K562 (cell line): Measurements from ENCODE around the gene GRB10. TPM values are rescaled to one million over a fixed set of nuclear protein-coding genes. Genes with fewer than 3 reads are reported as not detected.

Experiments used
- ATAC-seq: fragments of 200-7000 bp; cut with Tn5 transposase; 3 replicates; pipeline ENCODE4 v1.9.1; 2020; ENCODE audit warnings: moderate library complexity
- BruUV-seq: library from RNA; stranded (reverse); fragments of 400-500 nt; replicated peaks from 2 replicates; lab custom pipeline; 2021; lab: Mats Ljungman, UMichigan
- CTCF ChIA-PET: fragments of 300-600 bp; formaldehyde crosslinking; extraction: SDS; loops from one replicate; lab custom pipeline; 2021; ENCODE audit warnings: low intra/inter-chr PET ratio; lab: Yijun Ruan, JAX
- POLR2A ChIA-PET: fragments of 300-600, 350-650 bp; sonication (Branson Sonifier 250); formaldehyde crosslinking; extraction: SDS; loops from one replicate; lab custom pipeline; 2021; ENCODE audit warnings: antibody characterized with exemption, inconsistent platforms; lab: Yijun Ruan, JAX
- DNase-seq, 4 experiments: peaks; one replicate each; pipeline versions ENCODE4 v3.0.0 to v3.0.0-alpha.2; 2011 to 2018; ENCODE audit warnings: low spot score in 3 of 4, mixed read lengths in 3 of 4; ENCODE audit errors: extremely low read depth in 1 of 4
- FAIRE-seq: peaks from 2 replicates; lab custom pipeline; 2011; peaks lifted over from hg19 to GRCh38; lab: Jason Lieb, UNC
- H2AFZ ChIP-seq: 2 replicates; pipeline ENCODE4 v1.6.0; 2011; ENCODE audit warnings: low read depth, low read length, control low read depth, inconsistent platforms
- H3K27ac ChIP-seq: fragments of 200-600 bp; 3 replicates; pipeline ENCODE4 v1.8.0; 2011; ENCODE audit warnings: low read depth, mild to moderate bottlenecking, control low read depth, inconsistent platforms, low read length, moderate library complexity, mixed read lengths; ENCODE audit errors: extremely low read depth
- H3K27me3 ChIP-seq, 2 experiments: fragments of 300-600 bp in 1 of 2; 2 replicates in 1 of 2; 3 replicates in 1 of 2; pipeline versions ENCODE4 v1.6.0 to v1.8.0; 2011; ENCODE audit warnings: inconsistent platforms in 2 of 2, low read length in 2 of 2, mild to moderate bottlenecking in 1 of 2, mixed read lengths in 1 of 2, moderate library complexity in 1 of 2; ENCODE audit not compliant: control insufficient read depth in 2 of 2, insufficient read depth in 2 of 2
- H3K36me3 ChIP-seq: fragments of 300-600 bp; 3 replicates; pipeline ENCODE4 v1.8.0; 2011; ENCODE audit warnings: mild to moderate bottlenecking, low read length, inconsistent platforms; ENCODE audit not compliant: control insufficient read depth, insufficient read depth
- H3K4me1 ChIP-seq, 2 experiments: fragments of 200-600 bp in 1 of 2; replicated peaks in 1 of 2; 2 replicates in 1 of 2; 3 replicates in 1 of 2; pipeline versions ENCODE4 v1.5.1 to v1.8.0; 2011; ENCODE audit warnings: inconsistent platforms in 2 of 2, low read length in 2 of 2, mild to moderate bottlenecking in 1 of 2, mixed read lengths in 1 of 2, moderate library complexity in 1 of 2; ENCODE audit not compliant: control insufficient read depth in 2 of 2, insufficient read depth in 2 of 2
- H3K4me2 ChIP-seq: 2 replicates; pipeline ENCODE4 v1.6.1; 2011; ENCODE audit warnings: low read length, control low read depth, inconsistent platforms, mixed read lengths; ENCODE audit not compliant: insufficient read depth
- H3K4me3 ChIP-seq: fragments of 200-600 bp; sonication (generic), shearing (Covaris generic); 2 replicates; pipeline ENCODE4 v1.5.1; 2016; ENCODE audit warnings: control low read depth, inconsistent platforms
- H3K79me2 ChIP-seq: fragments of 200-600 bp; 3 replicates; pipeline ENCODE4 v1.8.0; 2011; ENCODE audit warnings: low read length, inconsistent platforms; ENCODE audit not compliant: control insufficient read depth, insufficient read depth
- H3K9ac ChIP-seq, 2 experiments: 2 replicates each; pipeline versions ENCODE4 v1.6.0 to v1.6.1; 2011; ENCODE audit warnings: low read depth in 2 of 2, low read length in 2 of 2, control low read depth in 1 of 2, inconsistent platforms in 1 of 2, mild to moderate bottlenecking in 1 of 2, mixed read lengths in 1 of 2; ENCODE audit not compliant: insufficient read depth in 1 of 2
- H3K9me1 ChIP-seq: one replicate; pipeline ENCODE4 v1.6.0; 2011; ENCODE audit warnings: inconsistent platforms, mild to moderate bottlenecking, low read length, moderate library complexity; ENCODE audit not compliant: control insufficient read depth, insufficient read depth
- H3K9me3 ChIP-seq: replicated peaks from 2 replicates; pipeline ENCODE4 v1.5.1; 2011; ENCODE audit warnings: low read depth, low read length, inconsistent platforms; ENCODE audit not compliant: control insufficient read depth, insufficient read depth
- H4K20me1 ChIP-seq: replicated peaks from 2 replicates; pipeline ENCODE4 v1.6.1; 2011; ENCODE audit warnings: low read length, inconsistent platforms, mixed read lengths; ENCODE audit not compliant: control insufficient read depth, insufficient read depth
- BCOR ChIP-seq: fragments of 450-650 bp; IDR thresholded peaks from 2 replicates; pipeline ENCODE4 v1.6.1; 2016
- HDGF ChIP-seq: fragments of 450-650 bp; IDR thresholded peaks from 2 replicates; pipeline ENCODE4 v1.6.1; 2016
- ILK ChIP-seq: fragments of 450-650 bp; IDR thresholded peaks from 2 replicates; pipeline ENCODE4 v1.6.1; 2016; ENCODE audit warnings: missing genetic modification characterization, low read depth, mild to moderate bottlenecking, missing compliant biosample characterization, moderate library complexity, borderline replicate concordance
- MIER1 ChIP-seq: fragments of 450-650 bp; IDR thresholded peaks from 2 replicates; pipeline ENCODE4 v1.6.1; 2016; ENCODE audit warnings: antibody characterized with exemption, mild to moderate bottlenecking, low read depth
- PHF21A ChIP-seq: fragments of 450-650 bp; IDR thresholded peaks from 2 replicates; pipeline ENCODE4 v1.6.1; 2017; ENCODE audit warnings: low read depth, borderline replicate concordance
- SPI1 ChIP-seq: IDR thresholded peaks from 2 replicates; pipeline ENCODE4 v1.6.1; 2011; ENCODE audit warnings: low read depth, low read length, control low read depth, borderline replicate concordance
- YY1 ChIP-seq, 3 experiments: IDR thresholded peaks; 2 replicates each; pipeline ENCODE4 v1.6.1; 2011; ENCODE audit warnings: low read length in 2 of 3, mild to moderate bottlenecking in 2 of 3, moderate library complexity in 2 of 3, borderline replicate concordance in 1 of 3, control low read depth in 1 of 3, low read depth in 1 of 3; ENCODE audit not compliant: insufficient read depth in 3 of 3, insufficient replicate concordance in 2 of 3, control insufficient read depth in 1 of 3, insufficient read length in 1 of 3; ENCODE audit errors: extremely low read depth in 1 of 3
- ZBTB1 ChIP-seq: sonication (generic); formaldehyde crosslinking; IDR thresholded peaks from 2 replicates; pipeline ENCODE4 v1.8.1; 2023; ENCODE audit warnings: missing genetic modification reagents, low read depth, mild to moderate bottlenecking, borderline replicate concordance
- ZBTB8A ChIP-seq: fragments of 450-650 bp; IDR thresholded peaks from 2 replicates; pipeline ENCODE4 v1.6.1; 2018; ENCODE audit warnings: mild to moderate bottlenecking, moderate library complexity; ENCODE audit not compliant: partially characterized antibody
- WGBS: fragments of 100-300 bp; shearing (Covaris generic); methylation state at CpG from one replicate; pipeline ENCODE4 v1.1.6; 2016; ENCODE audit warnings: low coverage, mixed read lengths; ENCODE audit not compliant: insufficient coverage; ENCODE audit errors: missing lambda C conversion rate; 5-methylcytosine and 5-hydroxymethylcytosine counted together
- in situ Hi-C: fragments of 300-500 bp; cut with MboI; formaldehyde crosslinking; loops from 4 replicates; pipeline ENCODE4 v1.15.0; 2018; ENCODE audit warnings: inconsistent platforms, mixed read lengths
- intact Hi-C: fragments of 100-400 bp; cut with micrococcal nuclease; formaldehyde crosslinking; loops from 2 replicates; pipeline ENCODE4 v1.14.2; 2022
- polyA plus RNA-seq, 8 experiments: library from polyadenylated mRNA; depleted of rRNA in 4 of 8; stranded (reverse) in 5 of 8; unstranded in 3 of 8; fragments of >200 nt; fragmentation: Nextera tagmentation in 2 of 8; fragmentation: Illumina TruSeq in 1 of 8; extraction: Ambion mirVana in 2 of 8; extraction: Trizol in 1 of 8; gene quantifications; 2 replicates each; pipeline versions ENCODE4 v1.2.1 to v1.2.3, GENCODE V29; 2011 to 2014; ENCODE audit warnings: inconsistent platforms in 1 of 8, missing spikeins in 1 of 8
- total RNA-seq, 7 experiments: library from RNA; depleted of rRNA in 6 of 7; stranded (reverse); fragments of >200 nt in 6 of 7; fragmentation: Illumina TruSeq in 2 of 7; extraction: Trizol in 2 of 7; gene quantifications; 2 replicates each; pipeline versions ENCODE4 v1.2.1 to v1.2.3, GENCODE V29; 2011 to 2021; ENCODE audit warnings: low replicate concordance in 1 of 7
- TF ChIP-seq, protein P1 (sequence below): fragments of 450-650 bp; IDR thresholded peaks from 2 replicates; pipeline ENCODE4 v1.6.1; 2016; ENCODE audit warnings: low read depth
- TF ChIP-seq, protein P2 (sequence below): fragments of 250-450 bp; sonication (Bioruptor Pico); IDR thresholded peaks from 2 replicates; pipeline ENCODE4 v1.9.0; 2021; ENCODE audit warnings: mild to moderate bottlenecking, inconsistent platforms

The GRB10 gene
- total and polyA plus RNA-seq, 9 of the 15 experiments (the other 6 are each of a cell fraction or from before 2014, with no cell fraction given) = 8.9 to 88.5 (median 40.7) TPM

DNA sequence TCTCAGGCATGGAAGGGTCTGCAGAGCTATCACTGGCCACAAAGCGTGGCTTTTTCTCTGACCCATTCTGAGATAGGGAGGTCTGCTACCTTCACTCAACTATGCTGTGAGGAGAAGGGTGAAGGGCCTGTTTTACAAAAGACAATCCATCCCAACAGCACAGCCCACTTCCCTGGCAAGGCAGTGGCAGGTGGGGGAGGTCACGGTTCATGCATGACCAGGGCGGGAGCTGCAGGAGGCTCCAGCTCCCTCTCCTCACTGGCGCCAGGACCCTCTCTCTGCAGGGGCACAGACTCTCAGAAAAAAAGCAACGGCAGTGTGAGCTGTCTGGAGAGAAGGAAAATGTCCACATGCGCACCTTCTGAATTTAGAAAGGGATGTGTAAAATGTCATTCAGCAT is 28.5 kb downstream of the GRB10 start:
- DNase-seq (no peak), FAIRE-seq (no peak), ATAC-seq (no peak)
- Histone ChIP-seq H3K4me2 (no peak overlapping the region), H3K4me3 (no peak overlapping the region), H3K9me3 (no peaks in the 10 kb centered on the region), H3K79me2 (peaks cover 100% of the 10 kb centered on the region), H3K27ac (no peak overlapping the region), H2AFZ (no peak overlapping the region), H3K9ac (no peak overlapping the region), H4K20me1 (peaks cover 81% of the 10 kb centered on the region), H3K36me3 (peaks cover 22% of the 10 kb centered on the region; the same call in 2 of the 3 replicates), H3K4me1 (no peaks in the 10 kb centered on the region), H3K27me3 (no peaks in the 10 kb centered on the region), H3K9me1 (peaks cover 16% of the 10 kb centered on the region)
- in situ Hi-C loops (no loop called here), intact Hi-C loops (no loop called here)
- ChIA-PET CTCF (no interaction called here), POLR2A (interaction anchor here (1.1 to 1.2 kb wide), 2 partner anchors 10 to 19 kb away, joined by 3 read pairs; no protein-coding TSS in a partner anchor)
- BruUV-seq = no TSS peak
- 83% methylated on average over 4 of the region's 6 CpGs for WGBS
- no peak for TF ChIP-seq SPI1
- TF ChIP-seq, protein P1, sequence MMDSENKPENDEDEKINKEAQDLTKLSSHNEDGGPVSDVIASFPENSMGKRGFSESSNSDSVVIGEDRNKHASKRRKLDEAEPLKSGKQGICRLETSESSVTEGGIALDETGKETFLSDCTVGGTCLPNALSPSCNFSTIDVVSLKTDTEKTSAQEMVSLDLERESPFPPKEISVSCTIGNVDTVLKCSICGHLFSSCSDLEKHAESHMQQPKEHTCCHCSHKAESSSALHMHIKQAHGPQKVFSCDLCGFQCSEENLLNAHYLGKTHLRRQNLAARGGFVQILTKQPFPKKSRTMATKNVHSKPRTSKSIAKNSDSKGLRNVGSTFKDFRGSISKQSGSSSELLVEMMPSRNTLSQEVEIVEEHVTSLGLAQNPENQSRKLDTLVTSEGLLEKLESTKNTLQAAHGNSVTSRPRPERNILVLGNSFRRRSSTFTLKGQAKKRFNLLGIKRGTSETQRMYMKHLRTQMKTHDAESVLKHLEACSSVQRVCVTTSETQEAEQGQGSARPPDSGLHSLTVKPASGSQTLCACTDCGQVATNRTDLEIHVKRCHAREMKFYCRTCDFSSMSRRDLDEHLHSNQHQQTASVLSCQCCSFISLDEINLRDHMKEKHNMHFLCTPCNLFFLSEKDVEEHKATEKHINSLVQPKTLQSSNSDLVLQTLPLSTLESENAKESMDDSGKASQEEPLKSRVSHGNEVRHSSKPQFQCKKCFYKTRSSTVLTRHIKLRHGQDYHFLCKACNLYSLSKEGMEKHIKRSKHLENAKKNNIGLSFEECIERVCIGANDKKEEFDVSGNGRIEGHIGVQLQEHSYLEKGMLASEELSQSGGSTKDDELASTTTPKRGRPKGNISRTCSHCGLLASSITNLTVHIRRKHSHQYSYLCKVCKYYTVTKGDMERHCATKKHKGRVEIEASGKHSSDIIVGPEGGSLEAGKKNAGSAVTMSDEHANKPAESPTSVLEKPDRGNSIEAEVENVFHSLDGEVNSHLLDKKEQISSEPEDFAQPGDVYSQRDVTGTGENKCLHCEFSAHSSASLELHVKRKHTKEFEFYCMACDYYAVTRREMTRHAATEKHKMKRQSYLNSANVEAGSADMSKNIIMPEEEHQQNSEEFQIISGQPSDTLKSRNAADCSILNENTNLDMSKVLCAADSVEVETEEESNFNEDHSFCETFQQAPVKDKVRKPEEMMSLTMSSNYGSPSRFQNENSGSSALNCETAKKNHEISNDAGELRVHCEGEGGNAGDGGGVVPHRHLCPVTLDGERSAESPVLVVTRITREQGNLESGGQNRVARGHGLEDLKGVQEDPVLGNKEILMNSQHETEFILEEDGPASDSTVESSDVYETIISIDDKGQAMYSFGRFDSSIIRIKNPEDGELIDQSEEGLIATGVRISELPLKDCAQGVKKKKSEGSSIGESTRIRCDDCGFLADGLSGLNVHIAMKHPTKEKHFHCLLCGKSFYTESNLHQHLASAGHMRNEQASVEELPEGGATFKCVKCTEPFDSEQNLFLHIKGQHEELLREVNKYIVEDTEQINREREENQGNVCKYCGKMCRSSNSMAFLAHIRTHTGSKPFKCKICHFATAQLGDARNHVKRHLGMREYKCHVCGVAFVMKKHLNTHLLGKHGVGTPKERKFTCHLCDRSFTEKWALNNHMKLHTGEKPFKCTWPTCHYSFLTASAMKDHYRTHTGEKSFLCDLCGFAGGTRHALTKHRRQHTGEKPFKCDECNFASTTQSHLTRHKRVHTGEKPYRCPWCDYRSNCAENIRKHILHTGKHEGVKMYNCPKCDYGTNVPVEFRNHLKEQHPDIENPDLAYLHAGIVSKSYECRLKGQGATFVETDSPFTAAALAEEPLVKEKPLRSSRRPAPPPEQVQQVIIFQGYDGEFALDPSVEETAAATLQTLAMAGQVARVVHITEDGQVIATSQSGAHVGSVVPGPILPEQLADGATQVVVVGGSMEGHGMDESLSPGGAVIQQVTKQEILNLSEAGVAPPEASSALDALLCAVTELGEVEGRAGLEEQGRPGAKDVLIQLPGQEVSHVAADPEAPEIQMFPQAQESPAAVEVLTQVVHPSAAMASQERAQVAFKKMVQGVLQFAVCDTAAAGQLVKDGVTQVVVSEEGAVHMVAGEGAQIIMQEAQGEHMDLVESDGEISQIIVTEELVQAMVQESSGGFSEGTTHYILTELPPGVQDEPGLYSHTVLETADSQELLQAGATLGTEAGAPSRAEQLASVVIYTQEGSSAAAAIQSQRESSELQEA = no peak
- TF ChIP-seq, protein P2, sequence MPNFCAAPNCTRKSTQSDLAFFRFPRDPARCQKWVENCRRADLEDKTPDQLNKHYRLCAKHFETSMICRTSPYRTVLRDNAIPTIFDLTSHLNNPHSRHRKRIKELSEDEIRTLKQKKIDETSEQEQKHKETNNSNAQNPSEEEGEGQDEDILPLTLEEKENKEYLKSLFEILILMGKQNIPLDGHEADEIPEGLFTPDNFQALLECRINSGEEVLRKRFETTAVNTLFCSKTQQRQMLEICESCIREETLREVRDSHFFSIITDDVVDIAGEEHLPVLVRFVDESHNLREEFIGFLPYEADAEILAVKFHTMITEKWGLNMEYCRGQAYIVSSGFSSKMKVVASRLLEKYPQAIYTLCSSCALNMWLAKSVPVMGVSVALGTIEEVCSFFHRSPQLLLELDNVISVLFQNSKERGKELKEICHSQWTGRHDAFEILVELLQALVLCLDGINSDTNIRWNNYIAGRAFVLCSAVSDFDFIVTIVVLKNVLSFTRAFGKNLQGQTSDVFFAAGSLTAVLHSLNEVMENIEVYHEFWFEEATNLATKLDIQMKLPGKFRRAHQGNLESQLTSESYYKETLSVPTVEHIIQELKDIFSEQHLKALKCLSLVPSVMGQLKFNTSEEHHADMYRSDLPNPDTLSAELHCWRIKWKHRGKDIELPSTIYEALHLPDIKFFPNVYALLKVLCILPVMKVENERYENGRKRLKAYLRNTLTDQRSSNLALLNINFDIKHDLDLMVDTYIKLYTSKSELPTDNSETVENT (CRISPR knock-in tag) = no peak
- no peak for TF ChIP-seq PHF21A
- TF ChIP-seq HDGF = no peak
- TF ChIP-seq ZBTB1 (CRISPR knock-in tag) = no peak
- TF ChIP-seq MIER1 = no peak
- TF ChIP-seq ZBTB8A = no peak
- TF ChIP-seq ILK (tag) = no peak
- TF ChIP-seq YY1 (IDR thresholded peaks at IDR 0.05; ENCODE audit: borderline replicate concordance in 1 of 3, control insufficient read depth in 1 of 3, extremely low read depth in 1 of 3, insufficient read depth in 3 of 3, insufficient read length in 1 of 3, insufficient replicate concordance in 2 of 3, low read depth in 1 of 3, low read length in 2 of 3) = no peak
- TF ChIP-seq BCOR = no peak
